HL-60/S4 treated with phorbol 12-myristate 13-acetate at 8.2 ng/mL for 4 days and 3 days (cell line): ENCODE measurements around the gene CEP152.

Source experiments
- in situ Hi-C: fragments of 300-500 bp; cut with MboI; formaldehyde crosslinking; loops from 2 replicates; pipeline ENCODE4 v1.15.0; 2022; ENCODE audit warnings: low sequenced_read_pairs

The CEP152 gene

DNA sequence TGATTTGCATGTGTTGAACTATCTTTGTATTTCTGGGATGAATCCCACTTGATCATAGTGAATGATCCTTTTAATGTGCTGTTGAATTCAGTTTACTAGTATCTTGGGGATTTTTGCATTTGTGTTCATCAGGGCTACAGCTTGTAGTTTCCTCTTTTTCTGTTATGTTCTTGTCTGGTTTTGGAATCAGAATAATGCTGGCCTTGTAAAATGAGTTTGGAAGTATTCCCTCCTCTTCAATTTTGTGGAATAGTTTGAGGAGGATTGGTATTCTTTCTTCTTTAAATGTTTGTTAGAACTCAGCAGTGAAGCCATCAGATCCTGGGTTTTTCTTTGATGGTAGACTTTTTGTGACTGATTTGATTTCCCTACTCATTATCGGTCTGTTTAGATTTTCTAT, 102.2 kb downstream of the CEP152 start:
- in situ Hi-C loops: no loop called here

DNA sequence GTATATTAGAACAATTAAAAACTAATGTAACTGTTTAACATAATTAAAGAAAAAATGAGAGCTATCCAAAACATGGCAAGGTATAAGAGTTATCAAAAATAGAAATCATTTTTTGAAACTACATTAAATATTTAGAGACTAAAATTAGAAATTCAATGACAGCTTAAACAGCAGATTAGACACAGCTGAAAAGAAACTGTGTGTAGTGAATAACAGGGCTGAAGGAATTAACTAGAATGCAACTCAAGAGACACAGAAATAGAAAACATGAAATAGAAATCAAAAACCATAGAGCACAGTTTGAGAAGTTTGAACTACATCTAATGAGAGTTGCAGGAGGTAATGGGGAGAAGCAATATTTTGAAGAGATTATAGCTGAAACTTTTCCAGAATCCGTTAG, 105.5 kb downstream of the CEP152 start:
- in situ Hi-C loops: no loop called here

DNA sequence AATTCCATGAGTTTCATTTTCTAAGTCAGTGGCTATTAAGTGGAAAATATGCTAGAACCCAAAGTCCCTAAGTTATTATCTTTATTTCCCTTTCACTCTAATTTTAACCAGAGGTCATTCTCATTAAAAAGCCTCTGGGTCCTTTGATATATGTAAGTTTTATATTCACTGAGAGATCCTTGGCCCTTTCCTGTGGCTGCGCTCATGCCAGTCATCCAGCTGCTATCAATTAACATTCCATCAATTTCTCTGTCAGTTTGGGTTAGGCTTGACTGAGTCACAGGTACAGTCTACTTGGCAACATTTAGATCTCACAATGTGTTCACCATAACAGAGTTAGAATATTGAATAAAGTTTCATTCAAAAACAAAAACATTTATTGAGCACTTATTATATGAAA, 107.3 kb downstream of the CEP152 start:
- in situ Hi-C loops: no loop called here

DNA sequence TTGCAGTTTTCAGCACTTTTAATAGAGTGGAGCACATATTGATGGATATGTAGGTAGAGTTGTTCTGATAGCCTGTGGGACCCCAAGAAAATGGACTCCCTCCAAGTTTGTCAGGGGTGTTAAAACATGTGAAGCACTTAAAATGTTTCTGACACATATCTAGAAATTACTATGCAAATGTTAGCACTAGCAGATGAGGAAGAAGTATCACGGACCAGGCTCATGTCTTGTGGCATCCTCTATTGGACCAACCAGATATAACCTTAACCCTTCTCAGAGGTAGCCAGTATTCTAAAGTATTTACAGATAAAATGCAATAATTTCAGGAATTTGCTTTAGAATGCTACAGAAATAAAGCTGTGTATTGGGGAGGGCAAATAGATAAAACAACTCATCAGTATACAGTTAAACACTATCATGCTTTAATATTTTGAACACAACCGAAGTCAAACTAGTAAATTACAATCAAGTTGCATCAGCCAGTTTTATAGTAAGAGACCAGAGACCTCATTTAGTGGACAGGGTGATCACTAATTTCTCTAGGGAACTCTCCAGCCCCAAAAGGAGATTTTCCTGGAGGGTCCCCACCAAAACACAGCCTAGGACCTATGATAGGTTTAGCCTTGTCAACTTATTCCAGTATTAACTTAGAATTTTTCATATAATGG, 108.2 kb downstream of the CEP152 start:
- in situ Hi-C loops: no loop called here

DNA sequence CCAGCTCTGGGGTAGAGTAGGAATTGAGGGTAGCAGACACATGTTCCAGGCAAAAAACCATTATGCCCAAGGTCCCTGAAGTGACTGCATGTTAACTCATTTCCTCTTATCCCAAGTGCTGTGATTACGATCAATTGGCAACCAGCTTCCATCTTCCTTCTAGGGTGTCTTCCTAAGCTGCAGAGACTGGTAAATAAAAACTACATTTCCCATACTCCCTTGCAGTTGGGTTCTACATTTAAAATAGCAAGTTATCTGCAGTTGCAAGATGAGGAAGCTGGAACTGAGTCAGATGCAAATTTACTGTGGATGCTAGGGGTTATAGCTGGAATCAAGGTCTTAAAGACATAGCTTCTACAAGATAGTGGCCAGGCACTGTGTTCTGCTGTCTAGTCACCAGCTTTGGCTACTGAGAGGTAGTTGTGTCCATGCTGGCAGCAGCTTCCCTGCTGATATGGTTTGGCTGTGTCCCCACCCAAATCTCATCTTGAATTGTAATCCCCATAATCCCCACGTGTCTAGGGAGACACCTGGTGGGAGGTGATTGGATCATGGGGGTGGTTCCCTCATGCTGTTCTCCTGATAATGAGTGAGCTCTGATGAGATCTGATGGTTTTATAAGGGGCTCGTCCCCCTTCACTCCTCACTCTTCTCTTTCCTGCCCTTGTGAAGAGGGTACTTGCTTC, 114.1 kb downstream of the CEP152 start:
- in situ Hi-C loops: no loop called here

DNA sequence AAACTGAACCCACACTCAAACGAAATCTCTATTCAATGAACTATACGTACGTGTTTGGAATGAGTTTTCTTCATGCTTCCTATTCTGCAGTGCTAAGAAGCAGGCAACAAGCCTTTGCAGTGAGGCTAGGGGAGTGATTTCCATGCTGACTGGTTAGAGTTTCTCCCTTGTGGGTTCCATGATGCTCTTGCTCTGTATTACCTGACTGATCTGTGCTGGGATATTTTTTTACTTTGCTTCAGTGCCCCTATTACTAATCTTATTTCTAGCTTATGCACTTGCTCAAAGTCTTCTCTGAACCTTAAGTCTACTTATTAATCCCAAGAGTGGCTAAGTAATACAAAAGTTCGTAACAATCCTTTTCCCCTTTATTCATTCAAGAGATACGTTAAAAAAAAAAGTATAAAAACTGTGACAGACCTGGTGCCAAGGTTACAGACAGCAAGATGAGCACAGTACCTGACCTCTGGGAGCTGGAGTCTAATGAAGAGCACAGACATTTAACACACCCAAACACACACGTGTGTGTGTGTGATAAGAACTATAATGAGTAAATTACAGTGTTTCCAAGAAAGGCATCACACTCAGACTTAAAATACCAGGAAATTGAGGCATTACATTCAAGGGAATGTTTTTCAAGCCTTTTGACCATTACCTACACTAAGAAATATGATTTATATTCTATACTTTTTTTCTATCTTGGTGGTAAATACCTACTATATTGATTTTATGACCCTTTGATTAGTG, 114.9 kb downstream of the CEP152 start:
- in situ Hi-C loops: no loop called here

DNA sequence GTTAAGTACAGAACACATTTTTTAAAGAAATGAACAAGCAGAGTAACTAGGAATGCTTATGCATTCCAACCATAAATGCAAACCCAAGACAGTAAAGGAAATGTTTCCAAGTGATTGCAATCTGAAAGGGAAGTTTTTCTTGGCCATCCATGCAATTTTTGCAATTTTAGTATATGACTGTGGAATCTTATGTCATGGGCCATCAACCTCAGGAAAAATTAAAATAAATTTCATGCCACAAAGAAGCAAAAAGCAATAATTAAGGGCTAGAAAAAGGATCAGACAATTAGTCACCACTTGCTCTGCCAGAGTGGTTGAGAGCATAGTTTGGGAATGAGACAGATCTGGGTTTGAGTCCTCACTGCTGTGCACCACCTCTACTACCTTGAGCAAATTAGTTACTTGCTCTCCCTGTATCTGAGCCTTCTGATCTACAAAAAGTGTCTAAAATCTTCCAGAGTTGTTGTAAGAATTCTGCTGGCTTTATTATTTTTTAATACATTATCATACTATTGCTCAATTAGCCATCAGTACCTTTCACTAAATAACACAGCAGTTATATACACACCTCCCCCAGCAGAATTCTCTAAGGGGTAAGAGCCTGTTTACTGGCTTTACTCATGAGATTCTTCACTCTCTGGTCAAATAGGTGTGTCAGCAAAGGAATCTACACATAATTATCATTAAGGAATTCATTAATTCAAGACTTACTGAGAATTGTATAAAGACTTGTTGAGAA, 115.6 kb downstream of the CEP152 start:
- in situ Hi-C loops: no loop called here

DNA sequence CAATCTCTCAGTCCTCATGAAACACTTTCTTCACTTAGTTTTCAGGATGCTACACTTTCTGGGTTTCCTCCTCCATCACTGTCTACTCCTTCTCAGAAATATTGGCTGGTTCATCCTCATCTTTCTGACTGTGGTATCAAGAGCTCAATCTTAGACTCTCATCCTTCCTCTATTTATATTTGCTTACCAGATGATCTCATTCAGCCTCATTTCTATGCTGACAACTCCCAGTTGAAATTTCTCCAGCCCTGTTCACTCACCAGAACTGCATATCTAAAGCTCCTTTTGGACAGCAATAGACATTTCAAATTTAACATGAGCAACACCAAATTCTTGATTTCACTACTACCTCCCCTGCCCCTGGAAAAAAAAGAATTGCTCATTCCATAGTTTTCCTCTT, 117.4 kb downstream of the CEP152 start:
- in situ Hi-C loops: no loop called here

DNA sequence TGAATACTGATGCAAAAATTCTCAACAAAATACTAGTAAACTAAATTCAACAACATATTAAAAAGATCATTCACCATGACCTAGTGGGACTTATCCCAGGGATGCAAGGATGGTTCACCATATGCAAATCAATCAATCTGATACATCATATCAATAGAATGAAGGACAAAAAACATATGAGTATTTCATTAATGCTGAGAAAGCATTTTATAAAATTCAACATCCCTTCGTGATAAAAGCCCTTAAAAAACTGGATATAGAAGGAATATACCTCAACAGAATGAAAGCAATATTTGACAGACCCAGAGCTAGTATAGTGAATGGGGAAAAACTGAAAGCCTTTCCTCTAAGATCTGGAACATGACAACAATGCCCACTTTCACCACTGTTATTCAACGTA, 122.4 kb downstream of the CEP152 start:
- in situ Hi-C loops: no loop called here
